PC-3 (cell line): ENCODE measurements around the gene TPD52L1.

Experiments used
- EZH2 ChIP-seq: fragments of 300-600 bp; sonication (generic); IDR thresholded peaks from one replicate; pipeline ENCODE4 v1.6.1; 2017; ENCODE audit warnings: antibody characterized with exemption, mild to moderate bottlenecking, low read length; ENCODE audit not compliant: unreplicated experiment
- EZH2phosphoT487 ChIP-seq: fragments of 300-600 bp; sonication (generic); IDR thresholded peaks from 2 replicates; pipeline ENCODE4 v1.6.1; 2018; ENCODE audit warnings: mild to moderate bottlenecking, antibody characterized with exemption, low read length, borderline replicate concordance
- TF ChIP-seq, protein P1 (sequence below): fragments of 300-600 bp; sonication (generic); conservative IDR thresholded peaks from 2 replicates; pipeline ENCODE4 v1.5.1; 2017; ENCODE audit warnings: antibody characterized with exemption, low read depth, mild to moderate bottlenecking, low read length

DNA sequence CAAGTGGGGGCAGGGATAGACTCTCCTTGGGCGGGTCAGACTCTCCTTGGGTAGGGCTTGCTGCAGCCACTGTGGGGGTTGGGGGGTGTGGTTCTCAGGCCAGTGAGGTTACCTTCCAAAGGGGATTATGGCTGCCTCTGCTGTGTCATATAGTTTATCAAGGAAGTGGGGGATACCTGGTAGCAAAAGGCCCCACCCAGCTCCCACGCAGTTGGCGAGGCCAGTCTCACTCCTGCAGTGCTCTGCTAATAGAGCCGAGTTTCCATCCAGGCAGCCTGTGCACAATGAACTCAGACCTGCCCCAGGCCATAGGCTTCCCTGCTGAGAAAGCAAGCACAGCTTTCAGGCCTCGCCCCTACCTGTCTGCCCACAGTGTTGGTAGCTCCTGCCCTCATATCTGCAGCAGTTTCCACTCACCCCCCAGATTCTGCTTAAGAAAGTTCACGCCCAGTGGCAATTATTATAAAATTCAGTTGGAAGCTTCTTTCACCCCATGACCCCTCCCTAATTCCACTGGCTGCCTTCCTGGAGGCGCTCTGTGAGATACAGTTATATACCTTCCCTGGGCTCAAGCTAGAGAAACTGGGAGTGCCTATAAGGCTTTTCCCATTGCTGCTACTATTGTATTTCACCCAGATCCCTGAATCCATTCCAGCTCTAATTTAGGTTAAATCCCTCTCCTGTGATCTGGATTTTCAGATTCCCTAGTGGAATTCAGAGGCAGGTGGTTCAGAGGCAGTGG lies 92.1 kb downstream of the TPD52L1 start:
- TF ChIP-seq, protein P1, sequence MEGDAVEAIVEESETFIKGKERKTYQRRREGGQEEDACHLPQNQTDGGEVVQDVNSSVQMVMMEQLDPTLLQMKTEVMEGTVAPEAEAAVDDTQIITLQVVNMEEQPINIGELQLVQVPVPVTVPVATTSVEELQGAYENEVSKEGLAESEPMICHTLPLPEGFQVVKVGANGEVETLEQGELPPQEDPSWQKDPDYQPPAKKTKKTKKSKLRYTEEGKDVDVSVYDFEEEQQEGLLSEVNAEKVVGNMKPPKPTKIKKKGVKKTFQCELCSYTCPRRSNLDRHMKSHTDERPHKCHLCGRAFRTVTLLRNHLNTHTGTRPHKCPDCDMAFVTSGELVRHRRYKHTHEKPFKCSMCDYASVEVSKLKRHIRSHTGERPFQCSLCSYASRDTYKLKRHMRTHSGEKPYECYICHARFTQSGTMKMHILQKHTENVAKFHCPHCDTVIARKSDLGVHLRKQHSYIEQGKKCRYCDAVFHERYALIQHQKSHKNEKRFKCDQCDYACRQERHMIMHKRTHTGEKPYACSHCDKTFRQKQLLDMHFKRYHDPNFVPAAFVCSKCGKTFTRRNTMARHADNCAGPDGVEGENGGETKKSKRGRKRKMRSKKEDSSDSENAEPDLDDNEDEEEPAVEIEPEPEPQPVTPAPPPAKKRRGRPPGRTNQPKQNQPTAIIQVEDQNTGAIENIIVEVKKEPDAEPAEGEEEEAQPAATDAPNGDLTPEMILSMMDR: no peak
- TF ChIP-seq EZH2 (no peak), EZH2phosphoT487 (no peak)
